Measurements from ENCODE around the gene VIM. TPM values are rescaled to one million over a fixed set of nuclear protein-coding genes. Genes with fewer than 3 reads are reported as not detected.

VIM gene
- total RNA-seq, 6 experiments from 2014 or later, result 39.3 to 160 (median 97.4) TPM

DNA sequence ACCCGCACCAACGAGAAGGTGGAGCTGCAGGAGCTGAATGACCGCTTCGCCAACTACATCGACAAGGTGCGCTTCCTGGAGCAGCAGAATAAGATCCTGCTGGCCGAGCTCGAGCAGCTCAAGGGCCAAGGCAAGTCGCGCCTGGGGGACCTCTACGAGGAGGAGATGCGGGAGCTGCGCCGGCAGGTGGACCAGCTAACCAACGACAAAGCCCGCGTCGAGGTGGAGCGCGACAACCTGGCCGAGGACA lies 1.6 kb downstream of the VIM start:
- H3K27ac ChIP-seq, result peak overlapping the region; percentile 63 to 96 (median 80)
- peaks cover 0 to 10% (median 0%) of the 10 kb centered on the region in 4 donors for H3K4me1 ChIP-seq
- peaks cover 0 to 21% (median 0%) of the 10 kb centered on the region in 4 donors for H3K36me3 ChIP-seq
- 1% methylated on average over 14 of the region's 21 CpGs for whole genome bisulfite sequencing (ENCODE audit: insufficient coverage, low coverage, low lambda C conversion rate, missing lambda C conversion rate)
- H3K27me3 ChIP-seq, result peaks cover 0 to 11% of the 10 kb centered on the region in 2 donors
- peak overlapping the region; percentile 51 to 60 (median 55) for H3K4me3 ChIP-seq
- H3K9me3 ChIP-seq, result no peaks in the 10 kb centered on the region
- DNase-seq, result no peak
- intact Hi-C loops (cut with DNase I), result no loop called here
- no peak for ATAC-seq
- TF ChIP-seq, protein P1, sequence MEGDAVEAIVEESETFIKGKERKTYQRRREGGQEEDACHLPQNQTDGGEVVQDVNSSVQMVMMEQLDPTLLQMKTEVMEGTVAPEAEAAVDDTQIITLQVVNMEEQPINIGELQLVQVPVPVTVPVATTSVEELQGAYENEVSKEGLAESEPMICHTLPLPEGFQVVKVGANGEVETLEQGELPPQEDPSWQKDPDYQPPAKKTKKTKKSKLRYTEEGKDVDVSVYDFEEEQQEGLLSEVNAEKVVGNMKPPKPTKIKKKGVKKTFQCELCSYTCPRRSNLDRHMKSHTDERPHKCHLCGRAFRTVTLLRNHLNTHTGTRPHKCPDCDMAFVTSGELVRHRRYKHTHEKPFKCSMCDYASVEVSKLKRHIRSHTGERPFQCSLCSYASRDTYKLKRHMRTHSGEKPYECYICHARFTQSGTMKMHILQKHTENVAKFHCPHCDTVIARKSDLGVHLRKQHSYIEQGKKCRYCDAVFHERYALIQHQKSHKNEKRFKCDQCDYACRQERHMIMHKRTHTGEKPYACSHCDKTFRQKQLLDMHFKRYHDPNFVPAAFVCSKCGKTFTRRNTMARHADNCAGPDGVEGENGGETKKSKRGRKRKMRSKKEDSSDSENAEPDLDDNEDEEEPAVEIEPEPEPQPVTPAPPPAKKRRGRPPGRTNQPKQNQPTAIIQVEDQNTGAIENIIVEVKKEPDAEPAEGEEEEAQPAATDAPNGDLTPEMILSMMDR (IDR thresholded peaks at IDR 0.05), result no peak
- no peak for TF ChIP-seq POLR2A (IDR thresholded peaks at IDR 0.05)

DNA sequence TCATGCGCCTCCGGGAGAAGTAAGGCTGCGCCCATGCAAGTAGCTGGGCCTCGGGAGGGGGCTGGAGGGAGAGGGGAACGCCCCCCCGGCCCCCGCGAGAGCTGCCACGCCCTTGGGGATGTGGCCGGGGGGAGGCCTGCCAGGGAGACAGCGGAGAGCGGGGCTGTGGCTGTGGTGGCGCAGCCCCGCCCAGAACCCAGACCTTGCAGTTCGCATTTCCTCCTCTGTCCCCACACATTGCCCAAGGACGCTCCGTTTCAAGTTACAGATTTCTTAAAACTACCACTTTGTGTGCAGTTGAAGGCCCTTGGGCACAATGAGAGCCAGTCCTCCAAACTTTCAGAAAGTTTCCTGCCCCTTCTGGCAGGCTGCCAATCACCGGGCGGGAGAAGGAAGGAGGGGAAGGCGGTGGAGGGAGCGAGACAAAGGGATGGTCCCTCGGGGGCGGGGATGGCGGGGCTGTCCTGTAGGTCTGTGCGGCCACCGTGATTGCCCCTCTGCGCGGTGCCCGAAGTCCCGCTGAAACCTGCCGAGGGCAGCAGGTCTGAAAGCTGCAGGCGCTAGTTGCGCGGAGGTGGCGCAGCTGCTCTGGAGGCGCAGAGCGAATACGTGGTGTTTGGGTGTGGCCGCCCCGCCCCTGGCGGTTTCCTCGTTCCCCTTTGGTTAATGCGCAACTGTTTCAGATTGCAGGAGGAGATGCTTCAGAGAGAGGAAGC lies 2.1 kb downstream of the VIM start:
- TF ChIP-seq POLR2A (IDR thresholded peaks at IDR 0.05), result peak; percentile 36
- TF ChIP-seq, protein P1 (IDR thresholded peaks at IDR 0.05), result no peak
- H3K27me3 ChIP-seq, result peaks cover 0 to 11% of the 10 kb centered on the region in 2 donors
- intact Hi-C loops (cut with DNase I), result no loop called here
- peaks cover 0 to 10% (median 0%) of the 10 kb centered on the region in 4 donors for H3K4me1 ChIP-seq
- H3K36me3 ChIP-seq, result peaks cover 0 to 26% (median 0%) of the 10 kb centered on the region in 4 donors
- peak; percentile 51 to 74 (median 65) for ATAC-seq
- H3K27ac ChIP-seq, result peak overlapping the region; percentile 63 to 96 (median 80)
- peak; percentile 75 to 84 (median 76) for DNase-seq
- peak overlapping the region; percentile 51 to 60 (median 55) for H3K4me3 ChIP-seq
- WGBS (ENCODE audit: insufficient coverage, low coverage, low lambda C conversion rate, missing lambda C conversion rate), result 0% methylated on average over 15 of the region's 43 CpGs
- no peaks in the 10 kb centered on the region for H3K9me3 ChIP-seq

DNA sequence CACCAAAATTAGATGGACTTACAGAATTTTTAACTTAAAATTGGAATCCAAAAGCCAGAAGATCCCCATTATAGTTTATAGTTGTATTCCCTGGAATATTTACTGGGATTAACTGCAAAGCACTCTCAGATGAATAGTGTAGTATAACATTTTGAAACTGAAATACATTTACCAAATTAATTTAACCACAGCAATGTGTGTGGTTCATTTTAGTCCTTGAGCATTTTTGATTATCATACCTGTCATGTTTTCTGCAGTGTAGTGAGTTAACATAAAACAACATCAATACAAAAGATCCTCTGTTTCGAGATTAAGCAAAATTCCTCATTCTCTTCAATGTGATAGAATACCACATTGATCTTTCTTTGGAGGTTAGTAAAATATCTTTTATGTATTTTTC lies 3.7 kb downstream of the VIM start:
- no peaks in the 10 kb centered on the region for H3K9me3 ChIP-seq
- ATAC-seq (no peak), DNase-seq (no peak)
- peaks cover 0 to 11% of the 10 kb centered on the region in 2 donors for H3K27me3 ChIP-seq
- peak overlapping the region in 1 of 3 donors; percentile 55 for H3K4me3 ChIP-seq
- H3K36me3 ChIP-seq, result peaks cover 0 to 37% (median 0%) of the 10 kb centered on the region in 4 donors
- H3K4me1 ChIP-seq, result peaks cover 0 to 10% (median 0%) of the 10 kb centered on the region in 4 donors
- TF ChIP-seq, protein P1 (IDR thresholded peaks at IDR 0.05), result no peak
- TF ChIP-seq POLR2A (IDR thresholded peaks at IDR 0.05), result no peak
- intact Hi-C loops (cut with DNase I), result no loop called here
- 48% methylated on average over 1 of the region's 1 CpG for WGBS (ENCODE audit: insufficient coverage, low coverage, low lambda C conversion rate, missing lambda C conversion rate)
- H3K27ac ChIP-seq, result no peak overlapping the region

DNA sequence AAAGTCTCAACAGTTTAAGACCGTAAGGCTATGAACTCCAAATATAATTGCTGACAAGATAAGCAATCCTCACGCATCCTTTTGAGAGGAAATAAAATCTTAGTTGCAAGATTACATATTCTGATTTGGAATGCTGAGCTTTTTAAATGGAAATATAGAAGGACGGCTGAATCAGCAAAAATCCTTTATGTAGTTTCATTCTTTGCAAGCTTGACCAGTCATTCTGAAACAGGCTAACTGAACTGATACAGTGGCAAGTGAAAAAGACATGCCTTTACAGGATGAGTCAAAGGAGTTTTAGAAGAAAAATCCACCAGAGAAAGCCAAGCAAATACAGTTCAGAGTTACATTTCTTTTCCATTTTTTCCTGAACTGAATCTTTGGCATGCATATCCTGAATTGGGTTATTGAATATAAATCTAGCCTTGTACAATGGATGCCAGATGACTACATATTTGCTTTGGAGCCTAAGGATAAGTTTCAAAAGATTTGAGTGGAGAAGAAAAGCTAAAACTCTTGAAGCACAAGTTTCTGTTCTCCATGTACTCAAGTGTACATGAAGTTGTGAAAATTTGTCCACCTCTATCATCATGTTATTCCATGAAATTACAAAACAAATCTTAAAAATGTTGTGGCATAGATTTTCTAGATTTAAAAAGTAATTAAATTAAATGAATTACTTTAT lies 4.4 kb downstream of the VIM start:
- peaks cover 0 to 10% (median 0%) of the 10 kb centered on the region in 4 donors for H3K4me1 ChIP-seq
- no peak for DNase-seq
- H3K27me3 ChIP-seq, result peaks cover 0 to 11% of the 10 kb centered on the region in 2 donors
- ATAC-seq, result no peak
- TF ChIP-seq, protein P1 (IDR thresholded peaks at IDR 0.05), result no peak
- no peak for TF ChIP-seq POLR2A (IDR thresholded peaks at IDR 0.05)
- no peak overlapping the region for H3K27ac ChIP-seq
- intact Hi-C loops (cut with DNase I), result no loop called here
- H3K4me3 ChIP-seq, result no peak overlapping the region
- no peaks in the 10 kb centered on the region for H3K9me3 ChIP-seq
- H3K36me3 ChIP-seq, result peaks cover 0 to 37% (median 0%) of the 10 kb centered on the region in 4 donors
- 42% methylated on average over 3 of the region's 3 CpGs for WGBS (ENCODE audit: insufficient coverage, low coverage, low lambda C conversion rate, missing lambda C conversion rate)

All from right lobe of liver (tissue), 6 donors.